ENCODE measurements around the gene TAS2R1.

TAS2R1 gene

DNA sequence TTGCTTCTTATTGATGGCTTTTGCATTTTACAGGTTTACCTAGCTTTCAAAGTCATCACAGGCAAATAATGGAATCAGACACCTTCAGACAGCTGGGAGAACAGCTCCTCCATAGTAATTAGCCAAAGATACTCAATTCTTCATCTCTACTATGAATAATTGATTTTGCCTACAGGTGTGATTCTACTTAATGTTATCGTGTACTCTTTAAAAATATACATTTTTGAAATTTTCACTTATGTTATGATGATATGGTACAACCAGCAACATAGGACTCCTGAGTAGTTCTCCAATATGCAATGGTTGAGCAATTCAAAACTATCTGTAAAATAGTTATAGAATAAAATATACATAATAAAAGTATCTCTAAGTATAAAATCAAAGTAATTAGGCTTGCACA is at the start of gene TAS2R1:
Gene TAS2R1 (minus strand): TSS at position 101 of the 400 bp plus-strand sequence. CDS start 319 bp downstream, outside the sequence.
- H3K4me3 ChIP-seq (ENCODE audit: low read depth, low read length), result no peak within 1 kb of the TSS
- no peak for TF ChIP-seq CTCF (IDR thresholded peaks at IDR 0.05; ENCODE audit: low read depth, low read length)

DNA sequence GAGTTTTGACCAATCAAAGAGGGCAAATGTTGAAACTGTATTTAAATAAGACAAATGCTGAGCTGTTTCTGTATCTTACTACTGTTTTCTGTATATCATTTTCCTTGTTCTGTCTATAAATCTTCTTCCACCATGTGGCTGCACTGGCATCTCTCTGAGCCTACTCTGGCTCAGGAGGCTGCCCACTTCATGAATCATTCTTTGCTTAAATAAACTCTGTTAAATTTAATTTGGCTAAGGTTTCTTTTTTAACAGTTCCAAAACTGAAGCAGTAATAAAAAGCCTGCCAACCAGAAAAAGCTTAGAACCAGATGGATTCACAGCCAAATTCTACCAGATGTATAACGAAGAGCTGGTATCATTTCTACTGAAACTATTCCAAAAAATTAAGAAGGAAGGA is 40.2 kb upstream of the TAS2R1 start:
- no peak for TF ChIP-seq CTCF (IDR thresholded peaks at IDR 0.05; ENCODE audit: low read depth, low read length)
- no peak overlapping the region for H3K4me3 ChIP-seq (ENCODE audit: low read depth, low read length)

DNA sequence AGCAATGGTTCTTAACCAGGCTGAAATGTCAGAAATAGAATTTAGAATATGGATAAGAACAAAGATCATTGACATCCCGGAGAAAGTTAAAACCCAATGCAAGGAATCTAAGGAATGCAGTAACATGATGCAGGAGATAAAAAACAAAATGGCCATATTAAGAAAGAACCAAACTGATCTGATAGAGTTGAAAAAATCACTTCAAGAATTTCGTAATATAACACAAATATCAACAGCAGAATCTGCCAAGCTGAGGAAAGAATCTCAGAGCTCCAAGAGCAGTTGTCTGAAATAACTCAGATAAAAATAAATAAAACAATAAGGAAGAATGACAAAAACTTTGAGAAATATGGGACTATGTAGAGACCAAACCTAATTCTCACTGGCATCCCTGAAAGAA is 37.8 kb upstream of the TAS2R1 start:
- no peak overlapping the region for H3K4me3 ChIP-seq (ENCODE audit: low read depth, low read length)
- TF ChIP-seq CTCF (IDR thresholded peaks at IDR 0.05; ENCODE audit: low read depth, low read length), result no peak

DNA sequence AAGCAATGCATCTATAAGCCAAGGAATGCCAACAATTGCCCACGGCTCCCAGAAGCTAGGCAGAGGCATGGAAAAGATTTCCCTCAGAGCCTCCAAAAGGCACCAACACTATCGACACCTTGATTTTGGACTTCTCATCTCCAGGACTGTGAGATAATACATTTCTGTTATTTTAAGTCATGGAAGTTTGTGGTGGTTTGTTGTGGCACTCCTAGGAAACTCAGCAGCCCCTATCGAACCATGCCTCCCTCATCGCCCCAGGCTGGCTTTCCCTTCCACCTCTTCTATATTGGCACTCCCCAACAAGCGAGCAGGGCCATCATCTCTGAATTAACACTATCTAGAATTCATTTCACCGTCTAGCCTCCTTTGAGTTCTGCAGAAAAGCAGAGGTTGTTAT is 33.7 kb upstream of the TAS2R1 start:
- no peak for TF ChIP-seq CTCF (IDR thresholded peaks at IDR 0.05; ENCODE audit: low read depth, low read length)
- H3K4me3 ChIP-seq (ENCODE audit: low read depth, low read length), result no peak overlapping the region

- no peak overlapping the region for H3K4me3 ChIP-seq (ENCODE audit: low read depth, low read length)
Measured at GRCh38 chr5:9661316-9662015, 31.3 kb upstream of the TAS2R1 start.

GRCh38 chr5:9658706-9659105 is 28.6 kb upstream of the TAS2R1 start:
- TF ChIP-seq CTCF (IDR thresholded peaks at IDR 0.05; ENCODE audit: low read depth, low read length), result no peak
- no peak overlapping the region for H3K4me3 ChIP-seq (ENCODE audit: low read depth, low read length)

More at GRCh38 chr5:9661316-9662015, 31.3 kb upstream of the TAS2R1 start:
- no peak for TF ChIP-seq CTCF (IDR thresholded peaks at IDR 0.05; ENCODE audit: low read depth, low read length)

DNA sequence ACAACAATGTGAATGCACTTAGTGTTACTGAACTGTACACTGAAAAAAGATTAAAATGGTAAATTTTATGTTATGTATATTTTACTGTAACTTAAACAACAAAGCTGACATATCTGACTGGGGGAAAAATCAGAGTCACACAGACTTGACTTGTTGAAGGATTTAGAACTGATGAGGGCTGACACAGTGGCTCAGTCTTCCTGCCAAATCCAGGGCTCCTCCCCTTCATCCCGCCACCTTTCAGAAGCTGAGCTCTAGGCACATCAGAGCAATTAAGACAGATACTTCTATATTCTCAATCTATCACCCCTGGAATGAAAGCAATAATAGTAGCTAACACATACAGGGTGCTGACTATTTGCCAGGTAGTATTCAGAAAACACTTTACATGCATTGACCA is 27.7 kb upstream of the TAS2R1 start:
- H3K4me3 ChIP-seq (ENCODE audit: low read depth, low read length), result no peak overlapping the region
- TF ChIP-seq CTCF (IDR thresholded peaks at IDR 0.05; ENCODE audit: low read depth, low read length), result no peak
